HG03460 (cell line): Measurements from ENCODE around the gene P4HB.

ENCODE experiments used
- ATAC-seq: cut with Tn5 transposase; IDR thresholded peaks from one replicate; pipeline ENCODE4 v1.9.1; 2021; ENCODE audit not compliant: unreplicated experiment

The P4HB gene

GRCh38 chr17:81794509-81794908 is 65.8 kb downstream of the P4HB start:
- no peak for ATAC-seq

GRCh38 chr17:81794074-81794476 is 66.3 kb downstream of the P4HB start:
- no peak for ATAC-seq
